Activated gamma-delta T cell treated with anti-CD3 and anti-CD28 coated beads, Interleukin-2, amount 50 U/mL, for 16 hours (primary cell): ENCODE results near the gene PBX1.

Source experiments
- DNase-seq: peaks from one replicate; pipeline ENCODE4 v3.0.0-alpha.2; 2020; ENCODE audit warnings: low read depth

Gene PBX1

GRCh38 chr1:164760569-164760968, 201.6 kb downstream of the PBX1 start:
- DNase-seq: no peak

DNA sequence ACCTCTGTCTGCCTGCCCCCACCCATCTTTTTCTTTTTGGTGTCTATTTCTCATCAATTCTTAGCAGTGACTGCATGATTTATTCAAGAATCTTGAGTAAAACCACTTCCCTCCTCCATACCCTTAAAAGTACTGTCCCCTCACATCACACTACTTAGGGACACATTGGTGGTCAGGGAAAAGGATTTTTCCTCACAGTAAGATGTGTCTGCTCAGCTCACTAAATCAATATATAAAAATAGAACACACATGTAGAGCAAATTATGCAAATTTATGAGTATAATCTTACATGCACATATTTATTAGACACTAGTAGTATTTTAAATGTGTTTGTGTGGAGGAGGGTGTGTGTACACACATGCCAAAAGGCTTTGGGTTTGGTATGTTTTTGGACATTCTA, 202.0 kb downstream of the PBX1 start:
- no peak for DNase-seq

DNA sequence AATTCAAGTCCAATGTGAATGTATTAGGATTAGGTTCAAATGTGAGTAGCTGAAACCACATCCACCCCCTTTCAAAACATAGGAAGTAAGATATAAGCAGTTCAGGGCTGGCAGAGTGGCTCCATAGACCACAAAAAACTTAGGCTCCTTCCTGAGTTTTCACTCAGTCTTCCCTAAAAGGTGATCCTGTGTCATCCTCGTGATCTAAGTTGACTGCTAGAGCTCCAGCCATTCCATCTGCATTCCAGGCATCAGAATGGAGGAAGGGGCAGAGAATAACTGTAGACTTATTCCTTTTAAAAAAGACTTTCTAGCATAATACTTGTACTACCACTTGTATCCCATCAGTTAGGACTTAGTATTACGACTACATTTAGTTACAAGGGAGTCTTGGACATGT, 204.1 kb downstream of the PBX1 start:
- DNase-seq: no peak

DNA sequence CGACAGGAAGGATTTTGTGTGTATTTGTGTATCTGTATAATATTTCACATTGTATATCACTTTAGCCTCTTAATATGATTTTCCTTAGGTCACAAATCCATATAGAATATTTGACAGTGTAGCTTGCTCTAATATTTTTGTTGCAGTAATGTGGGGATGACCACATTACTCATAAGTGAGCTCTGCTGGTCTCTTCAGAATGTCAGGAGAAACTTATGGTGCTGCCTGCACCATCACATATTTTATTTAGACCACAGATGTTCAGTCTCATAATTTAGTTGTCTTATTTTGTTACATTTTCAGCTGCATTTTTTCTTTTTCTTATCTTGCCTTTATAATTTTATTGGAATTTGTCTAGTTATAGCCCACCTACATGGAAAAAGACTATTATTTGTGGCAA, 205.3 kb downstream of the PBX1 start:
- no peak for DNase-seq

- no peak for DNase-seq
These were observed 206.6 kb downstream of the PBX1 start for GRCh38 chr1:164765557-164765956.

DNA sequence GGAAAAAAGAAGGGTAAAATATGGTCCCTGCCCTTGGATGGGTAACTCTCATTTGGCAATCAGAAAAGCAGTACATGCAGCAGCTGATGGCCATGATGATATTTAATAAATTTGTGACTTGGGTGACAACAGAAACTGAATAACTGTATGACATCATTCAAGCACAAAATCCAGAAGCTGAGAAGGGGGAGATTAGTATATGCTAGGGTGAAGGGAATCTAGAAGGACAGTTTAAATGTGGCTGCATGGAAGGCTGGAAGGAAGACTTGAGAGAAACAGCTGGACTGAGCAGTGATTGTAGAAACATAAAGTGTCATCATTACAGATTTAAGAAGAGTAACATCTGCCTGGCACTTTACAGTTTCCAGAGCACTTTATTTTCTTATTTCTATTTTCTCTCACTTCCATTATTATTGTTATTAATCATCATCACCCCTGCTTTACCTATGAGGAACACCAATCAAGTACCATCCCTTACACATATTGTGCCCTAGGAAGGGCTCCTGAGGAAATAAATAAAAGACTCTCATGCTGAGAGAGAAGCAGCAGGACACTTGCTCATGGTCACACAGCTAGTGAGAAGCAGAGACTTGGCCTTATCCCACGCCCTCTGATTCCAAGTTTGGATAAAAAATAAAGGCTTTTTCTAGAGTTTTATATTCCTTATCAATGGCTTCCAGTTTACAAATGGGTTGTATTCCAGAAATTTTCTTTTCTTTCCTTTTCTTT, 207.2 kb downstream of the PBX1 start:
- no peak for DNase-seq

DNA sequence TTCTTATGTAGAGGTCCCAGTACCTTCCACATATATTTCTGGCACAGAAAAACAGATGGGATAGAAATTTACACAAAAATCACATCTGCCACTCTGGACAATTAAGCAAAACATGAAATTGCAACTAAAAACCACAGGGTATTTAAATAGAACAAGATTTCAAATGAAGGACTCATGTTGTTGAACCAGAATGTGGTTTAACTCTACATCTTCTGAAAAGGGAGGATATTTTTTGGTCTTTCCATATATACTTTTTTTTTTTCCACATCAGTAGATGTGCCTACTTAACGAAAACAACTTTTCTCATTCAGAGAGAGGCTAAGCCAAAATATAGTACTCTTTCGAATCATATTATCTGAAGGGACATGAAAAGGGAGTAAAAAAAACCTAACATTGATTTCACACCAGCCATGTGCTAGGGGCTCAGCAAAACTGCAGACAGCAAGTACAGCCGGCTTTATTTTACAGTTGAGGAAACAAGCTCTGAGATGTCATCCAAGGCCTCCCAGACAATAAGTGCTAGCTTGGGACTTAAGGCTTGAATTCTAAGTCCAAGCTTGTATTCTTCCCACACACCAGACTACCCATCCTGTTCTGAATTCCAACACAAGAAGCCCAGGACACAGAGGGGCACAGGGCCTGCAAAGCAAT, 208.9 kb downstream of the PBX1 start:
- DNase-seq: no peak

GRCh38 chr1:164768619-164769018, 209.6 kb downstream of the PBX1 start:
- DNase-seq: no peak

DNA sequence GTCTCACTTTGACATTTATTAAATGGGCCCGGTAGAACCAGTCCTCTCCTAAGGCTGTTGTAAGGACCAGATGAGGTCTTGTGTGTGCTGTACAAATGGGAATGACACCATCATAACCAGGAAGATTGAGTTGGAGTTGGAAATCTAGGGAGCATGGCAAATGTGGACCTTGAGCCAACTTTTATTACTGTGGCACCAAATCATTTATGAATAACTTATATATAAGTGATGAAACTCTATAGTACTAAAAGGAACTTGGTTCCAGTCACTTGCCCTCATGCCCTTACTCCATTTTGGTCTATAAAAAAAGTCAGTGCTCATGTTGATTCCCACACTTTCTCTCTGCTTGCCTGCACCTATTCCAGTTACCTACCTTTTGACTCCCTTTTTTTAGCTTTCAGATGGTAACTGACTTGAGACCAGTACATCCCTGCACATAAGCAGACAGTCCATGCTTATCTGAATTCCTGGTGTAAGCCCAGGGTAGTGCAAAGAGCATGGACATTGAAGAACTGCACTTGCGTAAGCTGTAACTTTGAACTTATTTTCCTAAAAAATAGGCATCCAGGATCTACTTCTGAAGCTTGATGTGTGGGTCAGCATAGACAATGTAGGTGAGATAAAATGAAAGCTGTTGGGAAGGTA, 210.6 kb downstream of the PBX1 start:
- DNase-seq: no peak

DNA sequence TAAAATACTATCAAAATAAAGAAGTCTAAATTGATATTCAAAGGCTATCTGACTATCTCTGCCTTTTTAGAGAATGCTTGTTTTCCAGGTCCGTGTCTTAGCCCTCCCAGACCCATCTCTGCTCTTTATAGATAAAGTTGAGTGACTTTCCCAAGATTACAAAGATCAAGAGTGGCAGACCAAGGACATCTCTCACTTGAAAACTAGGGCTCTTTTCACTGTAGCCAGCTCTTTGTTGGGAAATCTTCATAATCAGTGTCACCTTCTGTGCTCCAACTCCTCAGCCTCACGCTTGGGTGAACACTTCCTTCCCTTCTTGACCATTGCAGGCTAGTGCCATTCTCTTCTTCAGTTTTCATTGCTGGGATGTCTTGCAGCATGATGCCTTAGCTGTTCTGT, 211.1 kb downstream of the PBX1 start:
- DNase-seq: no peak

DNA sequence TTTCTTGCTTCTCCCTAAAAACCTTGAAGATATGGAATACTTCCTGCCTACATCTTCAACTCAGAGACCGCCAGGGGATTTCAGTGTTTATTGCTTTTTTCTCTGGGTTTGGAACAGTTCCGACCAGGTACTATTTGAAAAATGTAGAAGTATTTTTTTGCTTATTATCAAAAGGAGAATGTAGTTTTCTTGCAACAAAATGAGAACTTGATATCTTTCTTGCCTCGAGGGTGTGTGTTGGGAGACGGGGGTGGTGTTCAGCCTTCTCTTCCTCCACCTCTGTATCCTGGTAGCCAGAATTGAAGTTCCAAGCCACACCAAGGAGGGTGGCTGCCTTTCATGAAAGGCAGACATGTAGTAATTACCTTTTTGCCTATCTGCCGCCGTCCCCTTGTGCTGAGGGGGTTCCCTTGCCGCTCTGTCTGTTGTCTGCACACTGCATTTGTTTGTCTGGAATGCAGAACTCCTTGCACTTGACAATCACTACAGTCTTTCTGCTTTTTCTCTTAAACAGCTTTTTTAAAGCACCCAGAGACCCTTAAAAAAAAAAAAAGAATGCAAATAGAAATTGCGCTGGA, 212.1 kb downstream of the PBX1 start:
- no peak for DNase-seq

DNA sequence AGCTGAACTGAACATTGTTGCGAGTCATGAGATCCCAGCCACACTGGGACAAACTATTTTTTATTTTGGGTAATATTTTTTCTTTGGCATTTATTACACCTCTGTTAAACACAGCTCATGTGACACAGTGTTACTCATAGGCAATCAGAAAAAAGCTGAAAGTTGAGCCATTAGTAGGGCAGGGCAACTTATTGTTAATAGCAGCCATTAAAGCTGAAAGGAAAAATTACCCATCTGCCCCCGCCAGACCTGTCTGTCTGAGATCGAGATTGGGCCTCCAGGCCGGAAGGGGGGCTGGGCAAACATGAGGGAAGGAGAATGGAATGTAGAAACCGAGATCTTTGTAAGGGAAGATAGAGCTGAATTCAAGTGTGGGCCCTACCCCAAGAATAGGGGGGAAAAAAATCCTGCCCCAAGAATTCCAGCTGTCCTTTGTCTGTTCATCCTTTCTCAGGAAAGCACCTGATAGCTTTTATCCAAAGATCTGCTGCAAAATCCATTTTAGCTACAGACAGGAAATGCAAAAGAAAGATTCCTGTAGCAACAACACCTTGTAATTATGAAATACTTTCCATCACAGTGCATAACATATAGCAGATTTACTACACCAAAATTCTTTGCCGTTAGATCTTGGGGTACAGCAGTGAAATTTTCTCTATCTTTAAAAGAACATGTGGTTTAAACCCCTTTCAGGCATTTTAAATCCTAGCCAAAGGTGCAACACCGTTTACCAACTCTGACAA, 212.8 kb downstream of the PBX1 start:
- DNase-seq: no peak

GRCh38 chr1:164772635-164773034, 213.7 kb downstream of the PBX1 start:
- DNase-seq: no peak

DNA sequence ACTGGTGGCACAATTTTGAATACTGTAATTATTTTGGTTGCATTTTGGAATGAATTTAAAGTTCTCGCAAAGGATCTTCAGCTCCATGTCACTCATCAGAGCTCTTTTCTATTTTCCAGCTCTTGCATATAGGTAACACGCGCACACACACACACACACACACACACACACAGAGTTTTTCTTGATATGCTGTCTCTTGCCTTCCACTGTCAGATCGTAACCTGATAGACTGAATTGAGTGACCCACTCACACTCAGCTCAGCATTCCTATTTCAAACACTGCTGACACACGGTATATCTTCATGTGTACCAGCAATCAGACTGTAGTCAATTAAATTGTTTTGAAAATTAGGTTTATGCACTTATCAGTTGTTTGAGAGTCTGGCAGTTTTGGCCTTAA, 214.1 kb downstream of the PBX1 start:
- DNase-seq: no peak

- no peak for DNase-seq
These were observed 215.4 kb downstream of the PBX1 start for GRCh38 chr1:164774413-164774812.

DNA sequence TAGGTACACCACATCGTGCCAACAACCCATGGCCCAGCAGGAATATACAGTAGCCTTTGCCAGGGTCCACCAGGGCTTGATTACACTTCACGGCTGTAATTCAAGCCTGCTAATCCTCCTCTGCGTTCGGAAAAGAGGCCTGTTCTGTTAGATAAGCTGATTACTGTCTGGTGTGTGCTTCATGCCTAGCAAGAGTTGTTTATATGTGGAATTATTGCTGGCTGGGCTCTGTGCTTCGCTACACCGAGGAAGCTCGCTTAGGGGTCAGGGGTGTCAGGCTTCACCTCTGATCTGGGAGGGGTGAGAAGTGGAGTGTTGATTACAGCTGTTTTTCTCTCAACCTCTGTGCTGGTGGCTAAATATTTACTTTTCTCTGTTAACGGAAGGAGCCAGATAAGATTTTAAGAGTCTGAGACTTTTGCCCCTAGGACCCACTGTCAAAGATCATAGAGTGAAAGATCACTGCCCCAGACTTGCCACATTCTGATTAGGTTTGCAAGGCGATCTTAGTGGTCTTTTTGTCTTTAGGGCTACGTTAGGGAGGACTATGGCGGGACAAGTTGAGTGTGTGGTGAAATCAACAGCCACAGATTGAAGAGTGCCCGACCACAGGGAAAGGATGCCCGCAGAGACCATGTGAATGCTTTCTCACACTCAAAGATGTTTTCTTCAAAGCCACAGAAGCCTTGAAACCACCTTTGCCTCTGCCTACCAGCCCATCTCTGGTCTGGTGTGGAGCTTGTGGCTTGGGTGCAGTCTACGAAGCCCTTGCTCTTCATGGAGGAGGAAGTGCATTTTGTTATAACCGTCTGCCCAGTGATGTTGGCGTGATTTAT, 216.1 kb downstream of the PBX1 start:
- no peak for DNase-seq

DNA sequence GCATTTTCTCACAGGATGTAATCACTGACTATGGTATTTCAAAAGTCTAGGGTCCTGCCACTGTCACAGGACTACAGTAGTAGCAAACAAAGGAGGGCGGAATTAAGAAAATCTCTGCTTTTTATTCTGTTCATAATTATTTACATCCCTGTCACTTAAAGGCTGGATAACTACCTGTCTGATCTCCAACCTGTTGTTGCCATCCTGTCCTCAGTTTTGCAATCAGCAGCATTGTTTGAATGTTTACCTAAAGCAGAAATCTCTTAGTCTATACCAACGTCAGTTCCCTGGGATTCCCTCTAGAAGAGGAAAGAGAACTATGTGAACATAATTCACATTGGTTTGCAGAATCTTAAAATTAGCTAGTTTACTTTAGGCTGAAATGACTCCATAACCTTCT, 218.5 kb downstream of the PBX1 start:
- DNase-seq: no peak

DNA sequence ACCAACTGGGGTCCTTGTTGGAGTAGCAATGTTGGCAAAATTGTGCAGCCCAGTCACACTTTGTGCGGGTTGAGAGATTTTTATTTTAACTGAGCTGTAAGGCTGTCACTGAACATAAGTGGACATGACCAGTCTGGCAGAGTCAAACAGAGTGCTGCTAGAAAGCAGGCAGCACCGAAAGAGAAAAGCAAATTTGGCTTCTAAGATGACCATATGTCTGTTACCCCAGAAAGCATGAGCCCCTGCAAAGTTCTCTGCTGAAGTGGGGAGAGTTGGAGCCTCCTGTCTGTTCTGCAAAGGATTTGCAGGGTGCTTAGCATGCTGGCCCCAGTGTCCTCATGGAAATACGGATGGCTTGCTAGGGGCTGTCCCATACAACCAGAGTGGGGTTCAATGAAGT, 220.4 kb downstream of the PBX1 start:
- DNase-seq: no peak

- no peak for DNase-seq
These were observed 221.3 kb downstream of the PBX1 start for GRCh38 chr1:164780111-164780812.

- no peak for DNase-seq
These were observed 221.9 kb downstream of the PBX1 start for GRCh38 chr1:164780863-164781262.

GRCh38 chr1:164781972-164782371, 223.0 kb downstream of the PBX1 start:
- DNase-seq: no peak
